ENCODE results near the gene RIMBP2. TPM values are rescaled to one million over a fixed set of nuclear protein-coding genes. Genes with fewer than 3 reads are reported as not detected.

RIMBP2 gene
- total RNA-seq, 2 experiments from 2014 or later: not detected

- no peaks in the 10 kb centered on the region for H3K9me3 Mint-ChIP-seq
- no peak overlapping the region for H3K4me3 Mint-ChIP-seq
- H3K4me1 Mint-ChIP-seq (ENCODE audit: low read depth): no peaks in the 10 kb centered on the region
- ATAC-seq (ENCODE audit: poor library complexity): no peak
- Histone ChIP-seq H3K36me3 (ENCODE audit: insufficient read depth, low read length) (no peaks in the 10 kb centered on the region), H3K9me3 (ENCODE audit: control insufficient read depth in 1 of 2, insufficient read depth in 1 of 2, low read length in 2 of 2) (peaks cover 0 to 30% of the 10 kb centered on the region in 2 experiments), H3K27me3 (ENCODE audit: control insufficient read depth in 1 of 2, insufficient read depth in 2 of 2, low read length in 2 of 2) (no peaks in the 10 kb centered on the region), H3K4me3 (ENCODE audit: low read length) (no peak overlapping the region), H3K27ac (ENCODE audit: low read depth in 1 of 2, low read length in 2 of 2) (no peak overlapping the region), H3K4me1 (ENCODE audit: insufficient read depth, low read length) (no peaks in the 10 kb centered on the region)
- ChIA-PET CTCF (no interaction called here), POLR2A (no interaction called here)
- H3K27ac Mint-ChIP-seq: no peak overlapping the region
- H3K27me3 Mint-ChIP-seq: peaks cover 4% of the 10 kb centered on the region
- intact Hi-C loops (cut with DNase I, micrococcal nuclease): no loop called here
- DNase-seq: no peak
- H3K36me3 Mint-ChIP-seq (ENCODE audit: low read depth): no peaks in the 10 kb centered on the region
- TF ChIP-seq, protein P1, sequence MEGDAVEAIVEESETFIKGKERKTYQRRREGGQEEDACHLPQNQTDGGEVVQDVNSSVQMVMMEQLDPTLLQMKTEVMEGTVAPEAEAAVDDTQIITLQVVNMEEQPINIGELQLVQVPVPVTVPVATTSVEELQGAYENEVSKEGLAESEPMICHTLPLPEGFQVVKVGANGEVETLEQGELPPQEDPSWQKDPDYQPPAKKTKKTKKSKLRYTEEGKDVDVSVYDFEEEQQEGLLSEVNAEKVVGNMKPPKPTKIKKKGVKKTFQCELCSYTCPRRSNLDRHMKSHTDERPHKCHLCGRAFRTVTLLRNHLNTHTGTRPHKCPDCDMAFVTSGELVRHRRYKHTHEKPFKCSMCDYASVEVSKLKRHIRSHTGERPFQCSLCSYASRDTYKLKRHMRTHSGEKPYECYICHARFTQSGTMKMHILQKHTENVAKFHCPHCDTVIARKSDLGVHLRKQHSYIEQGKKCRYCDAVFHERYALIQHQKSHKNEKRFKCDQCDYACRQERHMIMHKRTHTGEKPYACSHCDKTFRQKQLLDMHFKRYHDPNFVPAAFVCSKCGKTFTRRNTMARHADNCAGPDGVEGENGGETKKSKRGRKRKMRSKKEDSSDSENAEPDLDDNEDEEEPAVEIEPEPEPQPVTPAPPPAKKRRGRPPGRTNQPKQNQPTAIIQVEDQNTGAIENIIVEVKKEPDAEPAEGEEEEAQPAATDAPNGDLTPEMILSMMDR (IDR thresholded peaks at IDR 0.05): no peak
Observed at GRCh38 chr12:130421896-130422295, 294.2 kb downstream of the RIMBP2 start.

DNA sequence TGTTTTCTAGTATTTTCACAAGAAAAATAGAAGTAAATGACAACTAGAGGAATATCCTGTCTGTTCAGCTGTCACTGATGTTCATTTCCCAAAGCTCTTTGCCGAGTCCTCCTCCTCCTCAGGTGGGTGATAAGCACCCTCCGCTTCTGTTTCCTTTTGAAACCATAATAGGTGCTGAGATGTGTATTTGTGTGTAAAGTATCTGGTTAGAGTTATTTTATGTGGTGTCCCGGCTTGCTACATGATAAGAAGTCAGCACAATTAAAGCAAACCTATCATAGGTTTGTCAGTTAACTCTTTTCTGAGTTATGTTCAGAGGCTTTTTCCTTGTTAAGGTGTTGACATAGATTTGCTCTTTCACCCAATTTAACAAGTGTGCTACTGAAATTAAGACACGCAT, 296.0 kb downstream of the RIMBP2 start:
- Mint-ChIP-seq H3K4me3 (no peak overlapping the region), H3K36me3 (ENCODE audit: low read depth) (no peaks in the 10 kb centered on the region), H3K27me3 (peaks cover 9% of the 10 kb centered on the region), H3K27ac (no peak overlapping the region), H3K9me3 (no peaks in the 10 kb centered on the region), H3K4me1 (ENCODE audit: low read depth) (no peaks in the 10 kb centered on the region)
- TF ChIP-seq, protein P1 (IDR thresholded peaks at IDR 0.05): no peak
- DNase-seq: no peak
- Histone ChIP-seq H3K9me3 (ENCODE audit: control insufficient read depth in 1 of 2, insufficient read depth in 1 of 2, low read length in 2 of 2) (peaks cover 0 to 12% of the 10 kb centered on the region in 2 experiments), H3K36me3 (ENCODE audit: insufficient read depth, low read length) (no peaks in the 10 kb centered on the region), H3K27ac (ENCODE audit: low read depth in 1 of 2, low read length in 2 of 2) (no peak overlapping the region), H3K4me1 (ENCODE audit: insufficient read depth, low read length) (no peaks in the 10 kb centered on the region), H3K4me3 (ENCODE audit: low read length) (no peak overlapping the region), H3K27me3 (ENCODE audit: control insufficient read depth in 1 of 2, insufficient read depth in 2 of 2, low read length in 2 of 2) (no peaks in the 10 kb centered on the region)
- ChIA-PET CTCF (no interaction called here), POLR2A (no interaction called here)
- ATAC-seq (ENCODE audit: poor library complexity): no peak
- intact Hi-C loops (cut with DNase I, micrococcal nuclease): no loop called here

GRCh38 chr12:130419116-130419515, 297.0 kb downstream of the RIMBP2 start:
- H3K27me3 Mint-ChIP-seq: peaks cover 11% of the 10 kb centered on the region
- H3K4me1 Mint-ChIP-seq (ENCODE audit: low read depth): no peaks in the 10 kb centered on the region
- no peak overlapping the region for H3K4me3 Mint-ChIP-seq
- H3K36me3 Mint-ChIP-seq (ENCODE audit: low read depth): no peaks in the 10 kb centered on the region
- no peaks in the 10 kb centered on the region for H3K4me1 ChIP-seq (ENCODE audit: insufficient read depth, low read length)
- H3K9me3 Mint-ChIP-seq: no peaks in the 10 kb centered on the region
- no peaks in the 10 kb centered on the region for H3K27me3 ChIP-seq (ENCODE audit: control insufficient read depth in 1 of 2, insufficient read depth in 2 of 2, low read length in 2 of 2)
- TF ChIP-seq, protein P1 (IDR thresholded peaks at IDR 0.05): no peak
- H3K4me3 ChIP-seq (ENCODE audit: low read length): no peak overlapping the region
- no peak overlapping the region for H3K27ac ChIP-seq (ENCODE audit: low read depth in 1 of 2, low read length in 2 of 2)
- intact Hi-C loops (cut with DNase I, micrococcal nuclease): no loop called here
- ATAC-seq (ENCODE audit: poor library complexity) (no peak), DNase-seq (no peak)
- no peak overlapping the region for H3K27ac Mint-ChIP-seq
- ChIA-PET CTCF (no interaction called here), POLR2A (no interaction called here)
- H3K9me3 ChIP-seq (ENCODE audit: control insufficient read depth in 1 of 2, insufficient read depth in 1 of 2, low read length in 2 of 2): peaks cover 0 to 7% of the 10 kb centered on the region in 2 experiments
- no peaks in the 10 kb centered on the region for H3K36me3 ChIP-seq (ENCODE audit: insufficient read depth, low read length)
